Coronary artery (tissue), 2 donors: ENCODE measurements around the gene VPS16.

Source experiments
- DNase-seq: peaks from one replicate; pipeline ENCODE4 v3.0.0-alpha.2; 2017; ENCODE audit warnings: low spot score
- H3K27ac ChIP-seq, 2 donors: fragments of 200-600 bp; sonication (generic); one replicate each; pipeline ENCODE4 v1.5.1; 2016 to 2019
- H3K4me3 ChIP-seq: fragments of 200-600 bp; sonication (generic); 2 replicates; pipeline ENCODE4 v1.5.1; 2016; ENCODE audit warnings: mild to moderate bottlenecking, moderate library complexity
- CTCF ChIP-seq: fragments of 200-600 bp; sonication (generic); IDR thresholded peaks from one replicate; pipeline ENCODE4 v1.5.1; 2019; ENCODE audit warnings: antibody characterized with exemption

The VPS16 gene

GRCh38 chr20:2875690-2876203 is 35.2 kb downstream of the VPS16 start:
- no peak for DNase-seq
- no peak overlapping the region for H3K4me3 ChIP-seq
- no peak for TF ChIP-seq CTCF
- no peak overlapping the region for H3K27ac ChIP-seq

DNA sequence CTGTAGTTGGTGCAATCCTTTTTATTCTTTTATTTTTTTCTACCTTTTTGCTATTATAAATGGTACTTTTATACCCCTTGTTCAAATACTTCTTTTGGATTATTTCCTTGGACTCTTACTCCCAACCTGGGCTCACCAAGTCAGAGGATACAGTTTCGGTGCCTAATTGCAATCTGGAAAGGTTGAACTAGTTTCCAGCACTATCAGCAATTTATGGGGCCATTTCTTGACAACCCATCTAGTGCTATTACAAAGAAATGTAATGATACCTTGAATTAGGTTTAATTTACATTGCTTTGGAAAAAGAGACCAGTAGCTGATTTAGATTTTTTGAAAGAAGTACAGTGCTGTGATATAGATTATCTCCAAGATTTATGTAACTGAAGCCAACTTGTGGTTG is 38.0 kb downstream of the VPS16 start:
- Histone ChIP-seq H3K27ac (no peak overlapping the region), H3K4me3 (no peak overlapping the region)
- no peak for DNase-seq
- TF ChIP-seq CTCF = no peak

- Histone ChIP-seq H3K27ac (no peak overlapping the region), H3K4me3 (no peak overlapping the region)
- no peak for TF ChIP-seq CTCF
- DNase-seq = no peak
Measured at GRCh38 chr20:2879146-2879545, 38.6 kb downstream of the VPS16 start.

GRCh38 chr20:2880650-2881049 is 40.1 kb downstream of the VPS16 start:
- Histone ChIP-seq H3K4me3 (no peak overlapping the region), H3K27ac (no peak overlapping the region)
- TF ChIP-seq CTCF = no peak
- DNase-seq = no peak

- DNase-seq = no peak
- TF ChIP-seq CTCF = no peak
- no peak overlapping the region for H3K4me3 ChIP-seq
- H3K27ac ChIP-seq = no peak overlapping the region
Measured at GRCh38 chr20:2883726-2884637, 43.4 kb downstream of the VPS16 start.

DNA sequence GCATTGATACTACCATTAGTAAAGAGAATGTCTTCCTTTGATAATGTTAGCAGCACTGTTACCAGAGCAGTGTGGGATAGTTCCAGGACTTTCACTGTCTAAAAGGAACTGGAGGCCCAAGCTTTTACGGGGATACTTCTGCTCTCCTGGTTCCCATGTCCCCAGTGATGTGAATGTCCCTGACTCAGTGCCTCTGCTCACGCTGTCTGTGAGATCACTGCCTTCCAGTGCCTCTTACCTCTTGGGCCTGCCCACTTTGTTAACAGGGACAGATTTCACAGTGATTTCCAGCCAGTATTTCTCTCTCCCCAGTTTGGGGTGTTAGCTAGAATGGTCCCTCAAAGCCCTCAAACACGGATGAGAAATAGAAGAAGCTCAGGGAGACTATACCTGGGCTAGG is 47.2 kb downstream of the VPS16 start:
- no peak overlapping the region for H3K27ac ChIP-seq
- no peak for TF ChIP-seq CTCF
- DNase-seq = no peak

More for the DNA sequence above, 47.2 kb downstream of the VPS16 start:
- no peak overlapping the region for H3K4me3 ChIP-seq
